ENCODE measurements around the gene ICOS.

ICOS gene

DNA sequence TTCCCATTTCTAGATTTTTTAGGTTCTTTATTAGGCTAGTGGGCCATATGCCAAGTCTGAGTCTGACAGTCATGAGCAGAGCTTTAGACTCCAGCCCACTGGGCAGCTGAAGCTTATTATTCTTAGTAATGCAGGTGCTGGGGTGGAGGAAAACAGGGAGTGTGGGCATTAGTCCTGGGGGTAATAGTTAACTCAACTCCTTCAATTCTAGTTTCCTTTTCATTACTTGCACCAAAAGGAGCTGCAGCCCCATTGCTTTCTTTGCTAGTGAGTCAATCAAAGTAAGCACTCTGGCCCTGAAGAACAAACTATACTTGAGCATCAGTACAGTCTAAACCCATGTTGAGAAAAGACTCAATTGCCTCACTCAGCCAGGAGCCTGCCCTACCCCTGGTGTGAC lies 35.5 kb downstream of the ICOS start:
- no peak for TF ChIP-seq ZNF70 (CRISPR knock-in tag; IDR thresholded peaks at IDR 0.05)
- no peak for TF ChIP-seq TOX (CRISPR knock-in tag; IDR thresholded peaks at IDR 0.05; ENCODE audit: borderline replicate concordance)
- no peak for TF ChIP-seq OSR1 (CRISPR knock-in tag; IDR thresholded peaks at IDR 0.05)
- TF ChIP-seq TCF4 (CRISPR knock-in tag; IDR thresholded peaks at IDR 0.05; ENCODE audit: borderline replicate concordance): no peak
- no peak for TF ChIP-seq ARNTL (CRISPR knock-in tag; IDR thresholded peaks at IDR 0.05; ENCODE audit: borderline replicate concordance, low read depth)
- no peak for TF ChIP-seq PATZ1 (CRISPR knock-in tag; IDR thresholded peaks at IDR 0.05; ENCODE audit: borderline replicate concordance)
- no peak for TF ChIP-seq POU6F1 (CRISPR knock-in tag; IDR thresholded peaks at IDR 0.05; ENCODE audit: borderline replicate concordance, low read depth)
- TF ChIP-seq CREB5 (CRISPR knock-in tag; IDR thresholded peaks at IDR 0.05; ENCODE audit: low read depth): no peak
- TF ChIP-seq CSDC2 (CRISPR knock-in tag; IDR thresholded peaks at IDR 0.05): no peak
- TF ChIP-seq, protein P1, sequence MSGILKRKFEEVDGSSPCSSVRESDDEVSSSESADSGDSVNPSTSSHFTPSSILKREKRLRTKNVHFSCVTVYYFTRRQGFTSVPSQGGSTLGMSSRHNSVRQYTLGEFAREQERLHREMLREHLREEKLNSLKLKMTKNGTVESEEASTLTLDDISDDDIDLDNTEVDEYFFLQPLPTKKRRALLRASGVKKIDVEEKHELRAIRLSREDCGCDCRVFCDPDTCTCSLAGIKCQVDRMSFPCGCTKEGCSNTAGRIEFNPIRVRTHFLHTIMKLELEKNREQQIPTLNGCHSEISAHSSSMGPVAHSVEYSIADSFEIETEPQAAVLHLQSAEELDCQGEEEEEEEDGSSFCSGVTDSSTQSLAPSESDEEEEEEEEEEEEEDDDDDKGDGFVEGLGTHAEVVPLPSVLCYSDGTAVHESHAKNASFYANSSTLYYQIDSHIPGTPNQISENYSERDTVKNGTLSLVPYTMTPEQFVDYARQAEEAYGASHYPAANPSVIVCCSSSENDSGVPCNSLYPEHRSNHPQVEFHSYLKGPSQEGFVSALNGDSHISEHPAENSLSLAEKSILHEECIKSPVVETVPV (CRISPR knock-in tag; IDR thresholded peaks at IDR 0.05): no peak
- TF ChIP-seq SNAI2 (CRISPR knock-in tag; IDR thresholded peaks at IDR 0.05): no peak
- ATAC-seq: no peak

DNA sequence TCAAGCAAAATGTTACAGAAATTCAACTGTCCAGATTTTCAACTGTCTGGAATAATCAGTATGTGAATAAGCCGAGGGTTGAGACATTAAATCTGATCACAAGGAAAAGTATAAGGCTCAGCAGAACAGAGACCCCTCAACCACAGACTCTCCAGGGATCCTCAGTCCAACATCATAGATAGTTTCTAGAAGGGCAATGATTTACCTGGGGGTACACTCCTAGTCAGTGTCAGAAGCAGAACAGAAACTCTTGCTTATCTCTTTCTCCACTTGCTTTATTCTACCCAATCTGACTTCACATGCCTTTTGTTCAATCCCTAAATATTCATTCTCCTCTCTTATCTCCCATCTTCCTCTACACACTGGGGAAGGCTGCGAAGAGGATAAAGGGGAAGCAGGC lies 36.4 kb downstream of the ICOS start:
- TF ChIP-seq TCF4 (CRISPR knock-in tag; IDR thresholded peaks at IDR 0.05; ENCODE audit: borderline replicate concordance) (no peak), BACH2 (CRISPR knock-in tag; IDR thresholded peaks at IDR 0.05; ENCODE audit: borderline replicate concordance) (no peak), RARB (CRISPR knock-in tag; IDR thresholded peaks at IDR 0.05) (no peak), TSHZ2 (CRISPR knock-in tag; IDR thresholded peaks at IDR 0.05) (no peak), CREB5 (CRISPR knock-in tag; IDR thresholded peaks at IDR 0.05; ENCODE audit: low read depth) (no peak), ESRRG (CRISPR knock-in tag; IDR thresholded peaks at IDR 0.05) (no peak), ZNF565 (CRISPR knock-in tag; conservative IDR thresholded peaks at IDR 0.05; ENCODE audit: low read depth) (no peak), OSR1 (CRISPR knock-in tag; IDR thresholded peaks at IDR 0.05) (no peak), GLIS3 (CRISPR knock-in tag; IDR thresholded peaks at IDR 0.05) (no peak), ZNF70 (CRISPR knock-in tag; IDR thresholded peaks at IDR 0.05) (no peak), PATZ1 (CRISPR knock-in tag; IDR thresholded peaks at IDR 0.05; ENCODE audit: borderline replicate concordance) (no peak), PPARA (CRISPR knock-in tag; IDR thresholded peaks at IDR 0.05; ENCODE audit: borderline replicate concordance) (no peak), ZC3H10 (CRISPR knock-in tag; IDR thresholded peaks at IDR 0.05) (no peak), ZNF8 (CRISPR knock-in tag; IDR thresholded peaks at IDR 0.05) (no peak), CSDC2 (CRISPR knock-in tag; IDR thresholded peaks at IDR 0.05) (no peak), ZFP30 (CRISPR knock-in tag; IDR thresholded peaks at IDR 0.05) (no peak), TOX (CRISPR knock-in tag; IDR thresholded peaks at IDR 0.05; ENCODE audit: borderline replicate concordance) (no peak), SNAI2 (CRISPR knock-in tag; IDR thresholded peaks at IDR 0.05) (no peak), POU6F1 (CRISPR knock-in tag; IDR thresholded peaks at IDR 0.05; ENCODE audit: borderline replicate concordance, low read depth) (no peak)
- TF ChIP-seq, protein P1 (CRISPR knock-in tag; IDR thresholded peaks at IDR 0.05): no peak
- no peak for ATAC-seq

Data from SK-N-SH treated with all-trans-retinoic acid at 6 μM for 48 hours (cell line).